ENCODE measurements around the gene CFAP57. TPM values are rescaled to one million over a fixed set of nuclear protein-coding genes. Genes with fewer than 3 reads are reported as not detected.
A peak's percentile ranks its signal among the peaks of the same experiment; 100 is the strongest.

CFAP57 gene
- total and polyA plus RNA-seq, 9 of the 15 experiments (the other 6 are each of a cell fraction or from before 2014, with no cell fraction given) = 0.04 to 0.22 (median 0.07) TPM; not detected in 3

DNA sequence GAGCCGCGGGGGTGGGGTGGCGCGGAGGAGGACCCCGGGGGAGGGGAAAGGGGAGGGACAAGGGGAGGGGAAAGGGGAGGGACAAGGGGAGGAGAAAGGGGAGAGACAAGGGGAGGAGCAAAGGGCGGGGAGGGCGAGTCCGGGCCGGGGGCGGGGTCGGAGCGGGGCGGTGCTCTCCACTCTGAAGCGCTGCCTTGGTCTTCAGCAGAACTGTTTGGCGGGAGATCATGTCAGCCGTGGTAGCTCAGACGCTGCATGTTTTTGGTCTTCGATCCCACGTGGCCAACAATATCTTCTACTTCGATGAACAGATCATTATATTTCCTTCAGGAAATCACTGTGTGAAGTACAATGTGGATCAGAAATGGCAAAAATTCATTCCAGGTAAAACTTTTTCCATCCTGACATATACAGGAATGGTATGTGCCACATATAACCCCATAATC is 420 bp downstream of the CFAP57 start (continued):
- TF ChIP-seq, protein P1, sequence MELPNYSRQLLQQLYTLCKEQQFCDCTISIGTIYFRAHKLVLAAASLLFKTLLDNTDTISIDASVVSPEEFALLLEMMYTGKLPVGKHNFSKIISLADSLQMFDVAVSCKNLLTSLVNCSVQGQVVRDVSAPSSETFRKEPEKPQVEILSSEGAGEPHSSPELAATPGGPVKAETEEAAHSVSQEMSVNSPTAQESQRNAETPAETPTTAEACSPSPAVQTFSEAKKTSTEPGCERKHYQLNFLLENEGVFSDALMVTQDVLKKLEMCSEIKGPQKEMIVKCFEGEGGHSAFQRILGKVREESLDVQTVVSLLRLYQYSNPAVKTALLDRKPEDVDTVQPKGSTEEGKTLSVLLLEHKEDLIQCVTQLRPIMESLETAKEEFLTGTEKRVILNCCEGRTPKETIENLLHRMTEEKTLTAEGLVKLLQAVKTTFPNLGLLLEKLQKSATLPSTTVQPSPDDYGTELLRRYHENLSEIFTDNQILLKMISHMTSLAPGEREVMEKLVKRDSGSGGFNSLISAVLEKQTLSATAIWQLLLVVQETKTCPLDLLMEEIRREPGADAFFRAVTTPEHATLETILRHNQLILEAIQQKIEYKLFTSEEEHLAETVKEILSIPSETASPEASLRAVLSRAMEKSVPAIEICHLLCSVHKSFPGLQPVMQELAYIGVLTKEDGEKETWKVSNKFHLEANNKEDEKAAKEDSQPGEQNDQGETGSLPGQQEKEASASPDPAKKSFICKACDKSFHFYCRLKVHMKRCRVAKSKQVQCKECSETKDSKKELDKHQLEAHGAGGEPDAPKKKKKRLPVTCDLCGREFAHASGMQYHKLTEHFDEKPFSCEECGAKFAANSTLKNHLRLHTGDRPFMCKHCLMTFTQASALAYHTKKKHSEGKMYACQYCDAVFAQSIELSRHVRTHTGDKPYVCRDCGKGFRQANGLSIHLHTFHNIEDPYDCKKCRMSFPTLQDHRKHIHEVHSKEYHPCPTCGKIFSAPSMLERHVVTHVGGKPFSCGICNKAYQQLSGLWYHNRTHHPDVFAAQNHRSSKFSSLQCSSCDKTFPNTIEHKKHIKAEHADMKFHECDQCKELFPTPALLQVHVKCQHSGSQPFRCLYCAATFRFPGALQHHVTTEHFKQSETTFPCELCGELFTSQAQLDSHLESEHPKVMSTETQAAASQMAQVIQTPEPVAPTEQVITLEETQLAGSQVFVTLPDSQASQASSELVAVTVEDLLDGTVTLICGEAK (IDR thresholded peaks at IDR 0.05) = no peak
- TF ChIP-seq, protein P1 (CRISPR knock-in tag; IDR thresholded peaks at IDR 0.05) = peak; percentile 47; the same call in 1 of the 2 replicates
- TF ChIP-seq, protein P2, sequence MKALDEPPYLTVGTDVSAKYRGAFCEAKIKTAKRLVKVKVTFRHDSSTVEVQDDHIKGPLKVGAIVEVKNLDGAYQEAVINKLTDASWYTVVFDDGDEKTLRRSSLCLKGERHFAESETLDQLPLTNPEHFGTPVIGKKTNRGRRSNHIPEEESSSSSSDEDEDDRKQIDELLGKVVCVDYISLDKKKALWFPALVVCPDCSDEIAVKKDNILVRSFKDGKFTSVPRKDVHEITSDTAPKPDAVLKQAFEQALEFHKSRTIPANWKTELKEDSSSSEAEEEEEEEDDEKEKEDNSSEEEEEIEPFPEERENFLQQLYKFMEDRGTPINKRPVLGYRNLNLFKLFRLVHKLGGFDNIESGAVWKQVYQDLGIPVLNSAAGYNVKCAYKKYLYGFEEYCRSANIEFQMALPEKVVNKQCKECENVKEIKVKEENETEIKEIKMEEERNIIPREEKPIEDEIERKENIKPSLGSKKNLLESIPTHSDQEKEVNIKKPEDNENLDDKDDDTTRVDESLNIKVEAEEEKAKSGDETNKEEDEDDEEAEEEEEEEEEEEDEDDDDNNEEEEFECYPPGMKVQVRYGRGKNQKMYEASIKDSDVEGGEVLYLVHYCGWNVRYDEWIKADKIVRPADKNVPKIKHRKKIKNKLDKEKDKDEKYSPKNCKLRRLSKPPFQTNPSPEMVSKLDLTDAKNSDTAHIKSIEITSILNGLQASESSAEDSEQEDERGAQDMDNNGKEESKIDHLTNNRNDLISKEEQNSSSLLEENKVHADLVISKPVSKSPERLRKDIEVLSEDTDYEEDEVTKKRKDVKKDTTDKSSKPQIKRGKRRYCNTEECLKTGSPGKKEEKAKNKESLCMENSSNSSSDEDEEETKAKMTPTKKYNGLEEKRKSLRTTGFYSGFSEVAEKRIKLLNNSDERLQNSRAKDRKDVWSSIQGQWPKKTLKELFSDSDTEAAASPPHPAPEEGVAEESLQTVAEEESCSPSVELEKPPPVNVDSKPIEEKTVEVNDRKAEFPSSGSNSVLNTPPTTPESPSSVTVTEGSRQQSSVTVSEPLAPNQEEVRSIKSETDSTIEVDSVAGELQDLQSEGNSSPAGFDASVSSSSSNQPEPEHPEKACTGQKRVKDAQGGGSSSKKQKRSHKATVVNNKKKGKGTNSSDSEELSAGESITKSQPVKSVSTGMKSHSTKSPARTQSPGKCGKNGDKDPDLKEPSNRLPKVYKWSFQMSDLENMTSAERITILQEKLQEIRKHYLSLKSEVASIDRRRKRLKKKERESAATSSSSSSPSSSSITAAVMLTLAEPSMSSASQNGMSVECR (CRISPR knock-in tag; IDR thresholded peaks at IDR 0.05) = no peak
- TF ChIP-seq MAFF (IDR thresholded peaks at IDR 0.05; ENCODE audit: low read length) = no peak
- no peak for TF ChIP-seq FOXM1 (IDR thresholded peaks at IDR 0.05; ENCODE audit: low read depth)
- no peak for TF ChIP-seq FOXM1 (CRISPR knock-in tag; IDR thresholded peaks at IDR 0.05; ENCODE audit: low read depth)
- TF ChIP-seq TEAD4 (IDR thresholded peaks at IDR 0.05; ENCODE audit: low read length) = peak; percentile 59
- TF ChIP-seq TEAD4 (CRISPR knock-in tag; IDR thresholded peaks at IDR 0.05; ENCODE audit: borderline replicate concordance) = no peak
- no peak for TF ChIP-seq PHB (CRISPR knock-in tag; IDR thresholded peaks at IDR 0.05)
- TF ChIP-seq RBM17 (IDR thresholded peaks at IDR 0.05; ENCODE audit: borderline replicate concordance, low read depth, low read length) = no peak
- TF ChIP-seq ZNF76 (CRISPR knock-in tag; IDR thresholded peaks at IDR 0.05; ENCODE audit: borderline replicate concordance) = no peak
- TF ChIP-seq EP400 (IDR thresholded peaks at IDR 0.05) = no peak
- no peak for TF ChIP-seq NR2C1 (IDR thresholded peaks at IDR 0.05)
- TF ChIP-seq NR2C1 (tag; IDR thresholded peaks at IDR 0.05) = no peak
- 0 out of 2 replicates have a peak, but pooled peaks have one; percentile 3 for TF ChIP-seq GABPA (tag; conservative IDR thresholded peaks at IDR 0.05; ENCODE audit: low read depth)
- TF ChIP-seq MBD2 (IDR thresholded peaks at IDR 0.05; ENCODE audit: borderline replicate concordance, low read depth) = no peak
- TF ChIP-seq PTBP1 (IDR thresholded peaks at IDR 0.05; ENCODE audit: low read depth, low read length) = no peak
- no peak for TF ChIP-seq ZNF830 (CRISPR knock-in tag; IDR thresholded peaks at IDR 0.05)

Measured in K562 (cell line).